K562 treated with DMSO at 1 percent for 24 hours (cell line): ENCODE measurements around the gene CLEC11A. TPM values are rescaled to one million over a fixed set of nuclear protein-coding genes. Genes with fewer than 3 reads are reported as not detected.

Source experiments
- total RNA-seq: library from RNA; unstranded; fragments of 300-600 nt; gene quantifications from 2 replicates; pipeline ENCODE4 v1.2.3, GENCODE V29; 2022; ENCODE audit warnings: low read depth; ENCODE audit not compliant: insufficient read depth

The CLEC11A gene, protein sequence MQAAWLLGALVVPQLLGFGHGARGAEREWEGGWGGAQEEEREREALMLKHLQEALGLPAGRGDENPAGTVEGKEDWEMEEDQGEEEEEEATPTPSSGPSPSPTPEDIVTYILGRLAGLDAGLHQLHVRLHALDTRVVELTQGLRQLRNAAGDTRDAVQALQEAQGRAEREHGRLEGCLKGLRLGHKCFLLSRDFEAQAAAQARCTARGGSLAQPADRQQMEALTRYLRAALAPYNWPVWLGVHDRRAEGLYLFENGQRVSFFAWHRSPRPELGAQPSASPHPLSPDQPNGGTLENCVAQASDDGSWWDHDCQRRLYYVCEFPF
- total RNA-seq, result 94.9 and 103 TPM in 2 replicates

DNA sequence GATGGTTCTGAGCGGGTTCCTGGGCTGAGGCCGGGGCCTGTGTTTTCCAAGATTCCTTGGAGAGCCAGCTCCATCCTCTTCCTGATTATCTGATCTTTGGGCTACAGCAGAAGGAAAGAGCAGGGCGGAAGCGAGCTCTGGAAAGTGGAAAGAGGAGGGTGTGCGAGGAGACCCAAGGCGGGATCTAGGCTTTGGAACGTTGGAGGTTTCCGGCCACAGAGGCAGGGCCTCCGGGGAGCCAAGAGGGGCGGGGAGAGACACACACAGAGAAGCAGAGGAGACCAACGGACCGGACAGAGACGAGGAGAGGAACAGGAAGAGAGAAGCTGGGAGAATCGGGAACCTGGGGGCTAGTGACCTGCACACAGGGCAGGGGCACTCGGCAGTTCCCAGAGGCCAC, at the start of gene CLEC11A:
Gene CLEC11A, plus strand, starts transcription at position 296 of the 400 bp plus-strand sequence. CDS start 162 bp downstream, outside the sequence.

DNA sequence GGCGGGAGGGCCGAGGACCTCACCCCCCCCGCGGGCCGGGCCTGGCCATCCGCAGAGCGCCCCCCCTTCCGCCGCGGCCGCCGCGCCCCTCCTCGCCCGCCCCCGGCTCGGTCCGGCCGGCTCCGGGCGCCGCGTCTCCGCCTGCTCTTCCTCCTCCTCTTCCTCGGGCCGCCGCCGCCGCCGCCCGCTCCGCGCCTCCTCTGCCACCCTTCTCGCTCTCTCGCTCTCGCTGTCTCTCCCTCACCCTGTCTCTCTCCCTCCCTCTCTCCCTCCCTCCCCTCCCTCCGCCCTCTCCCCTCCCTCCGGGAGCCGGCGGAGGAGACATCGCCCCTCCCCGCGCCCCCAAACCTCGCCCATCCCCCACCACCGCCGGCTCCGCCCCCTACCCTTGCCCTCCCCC, 3.6 kb upstream of the CLEC11A start, which contains the start of gene SHANK1:
Gene SHANK1, minus strand, starts transcription at position 237 of the 400 bp plus-strand sequence. CDS start 2,883 bp downstream, outside the sequence.

DNA sequence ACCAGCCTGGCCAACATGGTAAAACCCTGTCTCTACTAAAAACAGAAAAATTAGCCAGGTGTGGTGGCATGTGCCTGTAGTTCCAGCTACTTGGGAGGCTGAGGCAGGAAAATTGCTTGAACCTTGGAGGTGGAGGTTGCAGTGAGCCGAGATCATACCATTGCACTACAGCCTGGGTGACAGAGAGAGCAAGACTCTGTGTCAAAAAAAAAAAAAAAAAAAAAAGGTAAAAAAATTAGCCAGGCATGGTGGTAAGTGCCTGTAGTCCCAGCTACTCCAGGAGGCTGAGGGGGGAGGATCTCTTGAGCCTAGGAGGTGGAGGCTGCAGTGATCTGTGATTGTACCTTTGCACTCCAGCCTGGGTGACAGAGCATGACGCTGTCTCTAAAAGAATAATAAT, 47.0 kb downstream of the CLEC11A start, which contains the start of gene GPR32:
Gene GPR32, plus strand, starts transcription at position 301 of the 400 bp plus-strand sequence. CDS start 137 bp downstream, outside the sequence.

Other genes starting within 250 kb of the CLEC11A start
- 116 and 120 TPM in 2 replicates for gene EMC10, start 246.9 kb upstream of the CLEC11A start, total RNA-seq
- gene GARIN5A, start 246.5 kb upstream of the CLEC11A start, total RNA-seq, result 4.2 and 6.0 TPM in 2 replicates
- 31.3 and 32.6 TPM in 2 replicates for gene JOSD2, start 212.2 kb upstream of the CLEC11A start, total RNA-seq
- gene ASPDH, start 209.5 kb upstream of the CLEC11A start, total RNA-seq, result 2.6 and 3.9 TPM in 2 replicates
- 15.2 and 15.9 TPM in 2 replicates for gene LRRC4B, start 154.9 kb upstream of the CLEC11A start, total RNA-seq
- gene SYT3, start 83.5 kb upstream of the CLEC11A start, total RNA-seq, result 7.3 and 8.9 TPM in 2 replicates
- gene C19orf81, start 73.9 kb upstream of the CLEC11A start, total RNA-seq, result 42.3 and 60.5 TPM in 2 replicates
- 0.27 TPM in 1 of 2 replicates, not detected in the other for gene SHANK1, start 3.6 kb upstream of the CLEC11A start, total RNA-seq
- gene GPR32, start 47.1 kb downstream of the CLEC11A start, total RNA-seq, result 0.59 TPM in 1 of 2 replicates, not detected in the other
- gene ACP4, start 67.1 kb downstream of the CLEC11A start, total RNA-seq, result not detected in 2 replicates
- gene KLK1, start 100.4 kb downstream of the CLEC11A start, total RNA-seq, result 19.2 and 20.0 TPM in 2 replicates
- 0.56 TPM in 1 of 2 replicates, not detected in the other for gene KLK15, start 110.2 kb downstream of the CLEC11A start, total RNA-seq
- not detected in 2 replicates for gene KLK3, start 131.6 kb downstream of the CLEC11A start, total RNA-seq
- not detected in 2 replicates for gene KLK2, start 150.1 kb downstream of the CLEC11A start, total RNA-seq
- not detected in 2 replicates for gene KLK4, start 188.0 kb downstream of the CLEC11A start, total RNA-seq
- gene KLK5, start 229.7 kb downstream of the CLEC11A start, total RNA-seq, result not detected in 2 replicates
- not detected in 2 replicates for gene KLK6, start 246.2 kb downstream of the CLEC11A start, total RNA-seq